Spleen (tissue), 11 donors: ENCODE results near the gene STRN4. TPM values are rescaled to one million over a fixed set of nuclear protein-coding genes. Genes with fewer than 3 reads are reported as not detected.

Experiments used
- DNase-seq: peaks from one replicate; pipeline ENCODE4 v3.0.0-alpha.2; 2020
- H3K27ac ChIP-seq, 8 donors: fragments of 200-600 bp; sonication (generic) in 7 of 8; 1 replicate in 4 of 8; 2 replicates in 4 of 8; pipeline versions ENCODE4 v1.5.0 to v1.8.0; 2016 to 2021; ENCODE audit warnings: inconsistent platforms in 4 of 8, mild to moderate bottlenecking in 4 of 8, moderate library complexity in 1 of 8
- H3K27me3 ChIP-seq, 7 donors: fragments of 200-600 bp; sonication (generic) in 6 of 7; replicated peaks in 1 of 7; 1 replicate in 4 of 7; 2 replicates in 3 of 7; pipeline versions ENCODE4 v1.5.0 to v1.8.0; 2016 to 2021; ENCODE audit warnings: inconsistent platforms in 3 of 7, mild to moderate bottlenecking in 1 of 7
- H3K36me3 ChIP-seq, 6 donors: fragments of 200-600 bp; sonication (generic) in 5 of 6; 1 replicate in 4 of 6; 2 replicates in 2 of 6; pipeline versions ENCODE4 v1.5.0 to v1.8.0; 2016 to 2021; ENCODE audit warnings: inconsistent platforms in 2 of 6
- H3K4me1 ChIP-seq, 6 donors: fragments of 200-600 bp; sonication (generic) in 5 of 6; 1 replicate in 3 of 6; 2 replicates in 3 of 6; pipeline versions ENCODE4 v1.5.0 to v1.8.0; 2016 to 2021; ENCODE audit warnings: inconsistent platforms in 3 of 6
- H3K4me3 ChIP-seq, 8 donors: fragments of 200-600 bp; sonication (generic) in 7 of 8; 1 replicate in 4 of 8; 2 replicates in 4 of 8; pipeline versions ENCODE4 v1.5.0 to v1.8.0; 2016 to 2021; ENCODE audit warnings: inconsistent platforms in 4 of 8, mild to moderate bottlenecking in 4 of 8, moderate library complexity in 2 of 8
- H3K9me3 ChIP-seq, 8 donors: fragments of 200-600 bp; sonication (generic) in 7 of 8; 1 replicate in 4 of 8; 2 replicates in 4 of 8; pipeline versions ENCODE4 v1.5.0 to v1.8.0; 2016 to 2021; ENCODE audit warnings: inconsistent platforms in 4 of 8
- POLR2A ChIP-seq, 3 donors: fragments of 450-650 bp; IDR thresholded peaks; one replicate each; pipeline ENCODE4 v1.5.1; 2017; ENCODE audit warnings: antibody characterized with exemption in 3 of 3, mild to moderate bottlenecking in 1 of 3
- POLR2AphosphoS5 ChIP-seq, 3 donors: sonication (generic); formaldehyde crosslinking; IDR thresholded peaks; one replicate each; pipeline ENCODE4 v1.5.1; 2017; ENCODE audit warnings: antibody characterized with exemption in 3 of 3
- WGBS, 5 donors: extraction: QIAGEN DNeasy Blood & Tissue Kit in 3 of 5; methylation state at CpG; one replicate each; pipeline versions ENCODE4 v1.1.5 to v1.1.7; 2013 to 2018; 5-methylcytosine and 5-hydroxymethylcytosine counted together
- intact Hi-C: fragments of 100-400 bp; cut with DNase I; formaldehyde crosslinking; loops from one replicate; pipeline ENCODE4 v1.15.0; 2023; ENCODE audit warnings: low total_unique reads
- polyA plus RNA-seq, 3 donors: library from polyadenylated mRNA; stranded (reverse); fragments of 200-250 nt; gene quantifications; one replicate each; pipeline ENCODE4 v1.2.1, GENCODE V29; 2013
- total RNA-seq, 7 donors: library from RNA; depleted of rRNA in 3 of 7; stranded (reverse); fragments of >200 nt in 3 of 7; fragmentation: NEBNext Ultra II Directional in 4 of 7; extraction: Animal tissue kit (Norgen Biotek cat#: 25700) in 4 of 7; gene quantifications; one replicate each; pipeline versions ENCODE4 v1.1.0 to v1.2.1, GENCODE V29; 2016 to 2021
- TF ChIP-seq, protein P1 (sequence below), 11 experiments: fragments of 200-600 bp in 7 of 11; fragments of 450-650 bp in 4 of 11; sonication (generic) in 4 of 11; IDR thresholded peaks in 8 of 11; conservative IDR thresholded peaks in 3 of 11; 1 replicate in 7 of 11; 2 replicates in 4 of 11; pipeline versions ENCODE4 v1.4.0 to v1.8.0; 2016 to 2021; ENCODE audit warnings: antibody characterized with exemption in 11 of 11, inconsistent platforms in 4 of 11, mild to moderate bottlenecking in 1 of 11
- donor health status: healthy with polysubstance abuse.
- donor health status: DM: no; HTN: no; CAD: no; lungs with moderate emphysema.
- donor health status: DM: no; HTN: no; CAD: no.
- donor health status: Bipolar disorder and iron deficiency.
- donor health status: healthy.
- donor health status: DM: no; HTN: no; CAD: no.
- donor health status: DM: yes; HTN: yes; CAD: no.

The STRN4 gene
- total and polyA plus RNA-seq, 10 donors = 28.2 to 143 (median 96.6) TPM

DNA sequence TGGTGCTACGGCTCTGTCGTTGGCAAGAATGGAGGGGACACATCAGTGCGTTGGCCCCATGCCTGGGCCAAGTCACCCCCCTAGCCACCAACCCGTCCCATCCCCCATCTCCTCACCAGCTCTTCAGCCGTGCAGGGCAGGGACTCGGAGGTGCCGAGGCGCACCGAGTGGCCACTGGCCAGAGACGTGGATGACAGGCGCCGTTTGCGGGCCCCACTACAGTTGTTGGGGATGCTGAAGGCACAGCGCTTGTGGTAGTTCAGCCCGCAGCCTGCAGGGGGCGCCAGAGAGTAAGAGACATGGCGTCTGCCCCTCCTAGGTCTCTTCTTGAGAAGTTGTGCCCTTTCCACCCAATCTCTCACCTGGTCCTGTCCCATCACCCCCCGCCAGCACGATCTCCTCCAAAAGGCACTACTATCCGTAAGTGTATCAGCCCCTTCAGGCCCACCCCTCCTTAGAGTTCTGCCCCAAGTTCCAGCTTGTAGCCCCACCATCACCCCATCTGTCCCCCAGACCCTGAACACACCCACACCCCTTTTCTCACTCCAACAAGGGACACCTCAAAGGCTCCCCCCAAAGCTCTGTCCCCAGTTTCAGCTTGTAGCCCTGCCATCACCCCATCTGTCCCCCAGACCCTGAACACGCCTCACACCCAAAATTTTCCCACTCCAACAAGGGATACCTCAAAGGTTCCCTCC lies 41.7 kb downstream of the STRN4 start:
- WGBS, 5 donors = 31 to 35% (median 32%) methylated on average over 17 to 21 of the region's 21 CpGs
- Histone ChIP-seq H3K9me3 (no peaks in the 10 kb centered on the region), H3K4me1 (peaks cover 0 to 29% (median 11%) of the 10 kb centered on the region in 6 donors), H3K36me3 (peaks cover 0 to 99% (median 87%) of the 10 kb centered on the region in 6 donors), H3K27ac (peak overlapping the region in 2 of 8 donors; percentile 9 to 30), H3K27me3 (no peaks in the 10 kb centered on the region), H3K4me3 (no peak overlapping the region)
- intact Hi-C loops = loop anchor here (2.0 kb wide), 1 partner anchor 24 kb away; no protein-coding TSS in a partner anchor
- peak; percentile 95 for DNase-seq
- TF ChIP-seq, protein P1, sequence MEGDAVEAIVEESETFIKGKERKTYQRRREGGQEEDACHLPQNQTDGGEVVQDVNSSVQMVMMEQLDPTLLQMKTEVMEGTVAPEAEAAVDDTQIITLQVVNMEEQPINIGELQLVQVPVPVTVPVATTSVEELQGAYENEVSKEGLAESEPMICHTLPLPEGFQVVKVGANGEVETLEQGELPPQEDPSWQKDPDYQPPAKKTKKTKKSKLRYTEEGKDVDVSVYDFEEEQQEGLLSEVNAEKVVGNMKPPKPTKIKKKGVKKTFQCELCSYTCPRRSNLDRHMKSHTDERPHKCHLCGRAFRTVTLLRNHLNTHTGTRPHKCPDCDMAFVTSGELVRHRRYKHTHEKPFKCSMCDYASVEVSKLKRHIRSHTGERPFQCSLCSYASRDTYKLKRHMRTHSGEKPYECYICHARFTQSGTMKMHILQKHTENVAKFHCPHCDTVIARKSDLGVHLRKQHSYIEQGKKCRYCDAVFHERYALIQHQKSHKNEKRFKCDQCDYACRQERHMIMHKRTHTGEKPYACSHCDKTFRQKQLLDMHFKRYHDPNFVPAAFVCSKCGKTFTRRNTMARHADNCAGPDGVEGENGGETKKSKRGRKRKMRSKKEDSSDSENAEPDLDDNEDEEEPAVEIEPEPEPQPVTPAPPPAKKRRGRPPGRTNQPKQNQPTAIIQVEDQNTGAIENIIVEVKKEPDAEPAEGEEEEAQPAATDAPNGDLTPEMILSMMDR (IDR thresholded peaks at IDR 0.05 in 8 of 11, conservative IDR thresholded peaks at IDR 0.05 in 3 of 11) = peak; percentile 89 to 99 (median 96)
- TF ChIP-seq POLR2AphosphoS5 (IDR thresholded peaks at IDR 0.05) (peak; percentile 52 to 71 (median 69)), POLR2A (IDR thresholded peaks at IDR 0.05) (no peak)

- intact Hi-C loops = no loop called here
- 91 to 98% (median 94%) methylated on average over 13 of the region's 13 CpGs for WGBS, 5 donors
- DNase-seq = no peak
- H3K27ac ChIP-seq = no peak overlapping the region
- H3K36me3 ChIP-seq = peaks cover 0 to 99% (median 88%) of the 10 kb centered on the region in 6 donors
- peaks cover 0 to 35% (median 25%) of the 10 kb centered on the region in 6 donors for H3K4me1 ChIP-seq
- H3K9me3 ChIP-seq = no peaks in the 10 kb centered on the region
- TF ChIP-seq POLR2A (IDR thresholded peaks at IDR 0.05) (no peak), POLR2AphosphoS5 (IDR thresholded peaks at IDR 0.05) (no peak)
- TF ChIP-seq, protein P1 (IDR thresholded peaks at IDR 0.05 in 8 of 11, conservative IDR thresholded peaks at IDR 0.05 in 3 of 11) = no peak
- no peaks in the 10 kb centered on the region for H3K27me3 ChIP-seq
- H3K4me3 ChIP-seq = no peak overlapping the region
Measured at GRCh38 chr19:46700704-46701103, 45.5 kb downstream of the STRN4 start.

- no peak overlapping the region for H3K4me3 ChIP-seq
- intact Hi-C loops = no loop called here
- 89 to 97% (median 92%) methylated on average over 11 of the region's 11 CpGs for WGBS, 5 donors
- H3K27me3 ChIP-seq = no peaks in the 10 kb centered on the region
- H3K4me1 ChIP-seq = peaks cover 0 to 22% (median 14%) of the 10 kb centered on the region in 6 donors
- no peaks in the 10 kb centered on the region for H3K9me3 ChIP-seq
- peak overlapping the region in 2 of 8 donors; percentile 33 to 39 for H3K27ac ChIP-seq
- TF ChIP-seq POLR2A (IDR thresholded peaks at IDR 0.05) = no peak
- peak in 1 of 3 donors; percentile 37 for TF ChIP-seq POLR2AphosphoS5 (IDR thresholded peaks at IDR 0.05)
- no peak for DNase-seq
- peaks cover 0 to 100% (median 98%) of the 10 kb centered on the region in 6 donors for H3K36me3 ChIP-seq
Measured at GRCh38 chr19:46698395-46699321, 47.6 kb downstream of the STRN4 start.

DNA sequence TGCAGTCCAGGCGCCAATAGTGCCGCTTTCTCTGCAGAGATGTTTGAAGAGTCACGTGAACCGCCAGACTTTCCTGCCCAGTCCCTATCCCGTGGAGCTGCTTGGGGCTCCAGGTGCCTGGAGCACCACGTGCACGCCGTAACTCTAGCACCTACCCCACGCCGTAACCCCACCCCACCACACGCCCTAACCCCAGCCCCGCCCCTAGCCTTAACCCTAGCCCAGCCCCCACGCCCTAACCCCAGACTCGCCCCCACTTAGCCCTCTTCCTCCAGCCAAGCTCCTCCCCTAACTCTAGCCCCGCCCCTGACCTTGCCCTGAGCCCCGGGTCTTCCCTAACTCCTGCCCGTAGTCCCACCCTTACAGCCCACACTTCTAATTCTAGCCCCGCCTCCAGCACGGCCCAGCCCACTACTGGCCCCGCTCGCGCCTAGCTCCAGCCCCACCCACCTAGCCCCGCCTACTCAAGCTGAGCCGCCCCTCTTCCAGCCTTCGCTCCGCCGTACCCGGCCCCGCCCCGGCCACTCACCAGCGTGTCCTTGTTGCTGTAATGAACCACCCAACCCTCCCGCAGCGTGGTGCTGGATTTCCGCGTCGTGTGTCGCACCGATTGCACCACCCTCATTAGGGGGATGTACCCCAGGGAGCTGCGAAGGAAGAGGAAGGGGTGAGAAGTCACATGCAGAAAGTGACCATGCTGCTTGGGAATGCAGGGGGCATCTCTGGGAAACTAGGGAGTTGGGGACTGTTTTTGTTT lies 48.9 kb downstream of the STRN4 start:
- intact Hi-C loops = no loop called here
- peak; percentile 91 for DNase-seq
- H3K27ac ChIP-seq = peak overlapping the region in 5 of 8 donors; percentile 25 to 39 (median 26)

More for the DNA sequence above, 48.9 kb downstream of the STRN4 start:
- Histone ChIP-seq H3K4me1 (peaks cover 0 to 22% (median 14%) of the 10 kb centered on the region in 6 donors), H3K36me3 (peaks cover 0 to 100% (median 98%) of the 10 kb centered on the region in 6 donors), H3K27me3 (no peaks in the 10 kb centered on the region), H3K4me3 (peak overlapping the region in 1 of 8 donors; percentile 14), H3K9me3 (no peaks in the 10 kb centered on the region)
- peak; percentile 70 to 82 (median 77) for TF ChIP-seq POLR2AphosphoS5 (IDR thresholded peaks at IDR 0.05)
- no peak for TF ChIP-seq POLR2A (IDR thresholded peaks at IDR 0.05)
- 46 to 72% (median 64%) methylated on average over 33 to 39 of the region's 39 CpGs for WGBS, 5 donors
